Loucy (cell line): Measurements from ENCODE around the gene DNAH11.

Experiments used
- EZH2phosphoT487 ChIP-seq: fragments of 200-600 bp; IDR thresholded peaks from 2 replicates; pipeline ENCODE4 v1.6.1; 2018; ENCODE audit warnings: antibody characterized with exemption, mild to moderate bottlenecking, moderate library complexity, borderline replicate concordance
- TF ChIP-seq, protein P1 (sequence below): fragments of 200-600 bp; sonication (generic); conservative IDR thresholded peaks from 2 replicates; pipeline ENCODE4 v1.5.1; 2014; ENCODE audit warnings: mild to moderate bottlenecking, antibody characterized with exemption, low read length

DNA sequence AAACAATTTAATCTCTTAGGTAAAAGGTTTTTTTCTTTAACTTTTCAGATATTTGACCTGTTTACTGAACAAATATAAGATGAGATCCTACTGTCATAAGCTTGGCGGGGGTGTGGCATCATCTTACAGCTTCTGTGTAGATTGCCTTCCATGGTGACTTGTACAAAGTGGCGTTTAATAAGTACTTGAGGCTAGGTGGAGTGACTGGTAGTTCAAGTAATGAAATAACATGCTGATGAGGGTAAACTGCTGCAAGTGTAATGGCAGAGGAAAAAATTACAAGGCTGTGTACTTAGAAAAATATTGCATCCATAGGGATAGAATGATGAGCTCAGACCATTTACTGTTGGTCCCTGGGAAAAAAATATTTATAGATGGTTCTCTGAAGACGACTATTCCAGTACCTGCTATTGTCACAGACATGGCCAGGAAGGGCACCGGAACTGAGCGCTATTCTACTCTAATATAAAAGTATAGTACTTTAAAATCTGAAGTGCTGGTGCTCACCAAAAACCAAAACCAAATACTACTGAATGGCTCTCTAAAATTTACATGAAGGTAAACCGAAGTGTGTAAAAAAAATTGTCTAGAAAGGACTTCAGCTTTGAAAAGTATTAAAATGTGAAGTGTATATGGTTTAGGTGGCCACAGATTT is 42.4 kb downstream of the DNAH11 start:
- TF ChIP-seq EZH2phosphoT487 = no peak
- TF ChIP-seq, protein P1, sequence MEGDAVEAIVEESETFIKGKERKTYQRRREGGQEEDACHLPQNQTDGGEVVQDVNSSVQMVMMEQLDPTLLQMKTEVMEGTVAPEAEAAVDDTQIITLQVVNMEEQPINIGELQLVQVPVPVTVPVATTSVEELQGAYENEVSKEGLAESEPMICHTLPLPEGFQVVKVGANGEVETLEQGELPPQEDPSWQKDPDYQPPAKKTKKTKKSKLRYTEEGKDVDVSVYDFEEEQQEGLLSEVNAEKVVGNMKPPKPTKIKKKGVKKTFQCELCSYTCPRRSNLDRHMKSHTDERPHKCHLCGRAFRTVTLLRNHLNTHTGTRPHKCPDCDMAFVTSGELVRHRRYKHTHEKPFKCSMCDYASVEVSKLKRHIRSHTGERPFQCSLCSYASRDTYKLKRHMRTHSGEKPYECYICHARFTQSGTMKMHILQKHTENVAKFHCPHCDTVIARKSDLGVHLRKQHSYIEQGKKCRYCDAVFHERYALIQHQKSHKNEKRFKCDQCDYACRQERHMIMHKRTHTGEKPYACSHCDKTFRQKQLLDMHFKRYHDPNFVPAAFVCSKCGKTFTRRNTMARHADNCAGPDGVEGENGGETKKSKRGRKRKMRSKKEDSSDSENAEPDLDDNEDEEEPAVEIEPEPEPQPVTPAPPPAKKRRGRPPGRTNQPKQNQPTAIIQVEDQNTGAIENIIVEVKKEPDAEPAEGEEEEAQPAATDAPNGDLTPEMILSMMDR = no peak
